Thyroid gland (tissue), 4 donors: ENCODE data around the gene AMN1.

Source experiments
- CTCF ChIP-seq, 6 experiments: fragments of 200-600 bp in 3 of 6; fragments of 450-650 bp in 3 of 6; sonication (generic) in 3 of 6; IDR thresholded peaks; one replicate each; pipeline ENCODE4 v1.5.1; 2016 to 2019; ENCODE audit warnings: antibody characterized with exemption in 6 of 6, mild to moderate bottlenecking in 2 of 6, inconsistent platforms in 1 of 6, moderate library complexity in 1 of 6
- POLR2A ChIP-seq, 2 donors: fragments of 450-650 bp; IDR thresholded peaks; one replicate each; pipeline ENCODE4 v1.6.1; 2017; ENCODE audit warnings: antibody characterized with exemption in 2 of 2, mild to moderate bottlenecking in 2 of 2, moderate library complexity in 1 of 2

- no peak for TF ChIP-seq CTCF (IDR thresholded peaks at IDR 0.05)
- no peak for TF ChIP-seq POLR2A (IDR thresholded peaks at IDR 0.05)
Observed at GRCh38 chr12:31772186-31772585, 43.4 kb upstream of the AMN1 start.
